HG03139 (cell line): Measurements from ENCODE around the gene KDM4B.
"Not testable (repeated sequence)": the region's sequence is repeated elsewhere in the genome, so short reads cannot be mapped to it uniquely, and the experiment has no call there.

ENCODE experiments used
- ATAC-seq: cut with Tn5 transposase; IDR thresholded peaks from one replicate; pipeline ENCODE4 v1.9.1; 2021; ENCODE audit not compliant: unreplicated experiment

Gene KDM4B

GRCh38 chr19:4967738-4968461, 1.0 kb upstream of the KDM4B start:
- ATAC-seq = no peak

GRCh38 chr19:4969292-4969771, 419 bp downstream of the KDM4B start:
- ATAC-seq = no peak

- no peak for ATAC-seq
Observed at GRCh38 chr19:4969772-4970531, 1.0 kb downstream of the KDM4B start.

- no peak for ATAC-seq
Observed at GRCh38 chr19:4970558-4971423, 1.9 kb downstream of the KDM4B start.

- ATAC-seq = no peak
Observed at GRCh38 chr19:4971424-4971793, 2.5 kb downstream of the KDM4B start.

GRCh38 chr19:4971816-4972495, 3.0 kb downstream of the KDM4B start:
- ATAC-seq = no peak

GRCh38 chr19:4972509-4973230, 3.8 kb downstream of the KDM4B start:
- ATAC-seq = no peak

GRCh38 chr19:4974880-4975469, 6.1 kb downstream of the KDM4B start:
- no peak for ATAC-seq

- ATAC-seq = not testable (repeated sequence)
Observed at GRCh38 chr19:4975601-4976000, 6.7 kb downstream of the KDM4B start.

GRCh38 chr19:4976401-4977298, 7.7 kb downstream of the KDM4B start:
- ATAC-seq = no peak

- no peak for ATAC-seq
Observed at GRCh38 chr19:4977299-4978174, 8.6 kb downstream of the KDM4B start.

- ATAC-seq = no peak
Observed at GRCh38 chr19:4979211-4979807, 10.4 kb downstream of the KDM4B start.

GRCh38 chr19:4980067-4980466, 11.2 kb downstream of the KDM4B start:
- no peak for ATAC-seq

GRCh38 chr19:4980838-4981680, 12.1 kb downstream of the KDM4B start:
- ATAC-seq = no peak

- no peak for ATAC-seq
Observed at GRCh38 chr19:4981681-4981958, 12.7 kb downstream of the KDM4B start.

- ATAC-seq = no peak
Observed at GRCh38 chr19:4983346-4984105, 14.6 kb downstream of the KDM4B start.
